Activated CD4-positive, alpha-beta T cell treated with anti-CD3 and anti-CD28 coated beads, Interleukin-2, amount 10 ng/mL, durations not matched to agents 7 days and 5 days (primary cell): Measurements from ENCODE around the gene KCNAB3. TPM values are rescaled to one million over a fixed set of nuclear protein-coding genes. Genes with fewer than 3 reads are reported as not detected.
A peak's percentile ranks its signal among the peaks of the same experiment; 100 is the strongest.

ENCODE experiments used
- CTCF ChIA-PET: fragments of 350-600 bp; sonication (Branson Sonifier 250); formaldehyde crosslinking; loops from one replicate; lab custom pipeline; 2021; ENCODE audit warnings: antibody characterized with exemption; lab: Charles Lee
- POLR2A ChIA-PET: fragments of 350-600 bp; sonication (Branson Sonifier 250); formaldehyde crosslinking; loops from one replicate; lab custom pipeline; 2021; ENCODE audit warnings: antibody characterized with exemption; lab: Charles Lee
- DNase-seq: peaks from one replicate; pipeline ENCODE4 v3.0.0-alpha.2; 2020
- H3K27ac Mint-ChIP-seq: one replicate; pipeline ENCODE4 v1.8.0; 2021; ENCODE audit warnings: mild to moderate bottlenecking, moderate library complexity, mixed read lengths
- H3K27me3 Mint-ChIP-seq: one replicate; pipeline ENCODE4 v1.8.0; 2021; ENCODE audit warnings: mixed read lengths
- H3K36me3 Mint-ChIP-seq: one replicate; pipeline ENCODE4 v1.8.0; 2021; ENCODE audit warnings: low read depth, mixed read lengths
- H3K4me1 Mint-ChIP-seq: one replicate; pipeline ENCODE4 v1.8.0; 2021; ENCODE audit warnings: mixed read lengths
- H3K4me3 Mint-ChIP-seq: one replicate; pipeline ENCODE4 v1.8.0; 2021; ENCODE audit warnings: mild to moderate bottlenecking, moderate library complexity, mixed read lengths
- H3K9me3 Mint-ChIP-seq: one replicate; pipeline ENCODE4 v1.8.0; 2021; ENCODE audit warnings: mixed read lengths
- total RNA-seq, 2 experiments: library from RNA; stranded (reverse); gene quantifications; one replicate each; pipeline ENCODE4 v1.2.3, GENCODE V29; 2021

The KCNAB3 gene
- total RNA-seq, 2 experiments from 2014 or later = 11.8 to 12.4 TPM

GRCh38 chr17:7889166-7889955, 40.3 kb downstream of the KCNAB3 start:
- no peaks in the 10 kb centered on the region for H3K9me3 Mint-ChIP-seq
- H3K4me3 Mint-ChIP-seq = no peak overlapping the region
- peak; percentile 27 for DNase-seq
- H3K27ac Mint-ChIP-seq = no peak overlapping the region
- peaks cover 41% of the 10 kb centered on the region for H3K36me3 Mint-ChIP-seq
- no peaks in the 10 kb centered on the region for H3K27me3 Mint-ChIP-seq
- CTCF ChIA-PET = no interaction called here
- POLR2A ChIA-PET = no interaction called here
- H3K4me1 Mint-ChIP-seq = peaks cover 16% of the 10 kb centered on the region

DNA sequence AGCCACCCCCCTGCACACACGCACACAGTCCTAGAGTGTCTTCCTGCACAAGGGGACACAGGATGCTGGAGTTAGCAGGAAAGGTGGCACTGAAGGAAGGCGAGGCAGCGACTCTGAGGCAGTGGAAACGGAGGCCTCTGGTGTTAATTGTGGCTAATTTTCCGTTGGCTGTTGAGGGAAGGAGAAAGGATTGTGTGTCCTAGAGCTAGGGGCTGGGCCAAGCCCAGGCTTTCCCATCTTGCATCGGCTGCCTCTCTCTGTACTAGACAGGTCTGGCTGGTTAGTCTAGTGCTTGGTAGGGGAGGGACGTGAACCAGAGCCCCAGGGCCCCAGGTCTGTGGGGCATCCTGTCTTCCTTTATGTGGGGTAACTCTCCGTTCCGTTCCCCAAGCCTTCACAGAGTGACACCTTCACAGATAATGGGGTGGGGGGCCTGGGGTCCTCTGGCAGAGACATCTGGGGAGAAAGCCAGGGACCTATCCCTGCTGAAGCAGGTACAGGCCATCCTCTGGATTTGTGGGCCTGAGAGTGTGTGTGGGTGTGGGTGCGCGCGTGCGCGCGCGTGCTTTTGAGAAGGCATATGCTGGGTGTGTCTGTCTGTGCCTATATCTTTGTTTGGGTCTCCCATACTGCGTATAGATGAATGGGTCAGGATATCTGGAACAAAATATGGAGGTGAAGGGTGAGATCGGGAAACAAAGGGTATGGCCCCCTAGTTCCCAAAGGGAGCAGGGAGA, 41.3 kb downstream of the KCNAB3 start, which contains the start of gene CHD3:
TSS of gene CHD3 (plus strand) at position 606 of the 737 bp plus-strand sequence. CDS start 212 bp downstream, outside the sequence.
- DNase-seq = peak; percentile 46
- CTCF ChIA-PET = interaction anchor here (1.2 kb wide), 1 partner anchor 54 kb away, joined by 3 read pairs; no protein-coding TSS in a partner anchor
- Mint-ChIP-seq H3K4me3 (no peak within 1 kb of the TSS), H3K36me3 (peaks cover 32% of the 10 kb centered on the region), H3K27me3 (no peaks in the 10 kb centered on the region), H3K4me1 (peaks cover 14% of the 10 kb centered on the region), H3K27ac (no peak within 1 kb of the TSS), H3K9me3 (no peaks in the 10 kb centered on the region)
- POLR2A ChIA-PET = no interaction called here

DNA sequence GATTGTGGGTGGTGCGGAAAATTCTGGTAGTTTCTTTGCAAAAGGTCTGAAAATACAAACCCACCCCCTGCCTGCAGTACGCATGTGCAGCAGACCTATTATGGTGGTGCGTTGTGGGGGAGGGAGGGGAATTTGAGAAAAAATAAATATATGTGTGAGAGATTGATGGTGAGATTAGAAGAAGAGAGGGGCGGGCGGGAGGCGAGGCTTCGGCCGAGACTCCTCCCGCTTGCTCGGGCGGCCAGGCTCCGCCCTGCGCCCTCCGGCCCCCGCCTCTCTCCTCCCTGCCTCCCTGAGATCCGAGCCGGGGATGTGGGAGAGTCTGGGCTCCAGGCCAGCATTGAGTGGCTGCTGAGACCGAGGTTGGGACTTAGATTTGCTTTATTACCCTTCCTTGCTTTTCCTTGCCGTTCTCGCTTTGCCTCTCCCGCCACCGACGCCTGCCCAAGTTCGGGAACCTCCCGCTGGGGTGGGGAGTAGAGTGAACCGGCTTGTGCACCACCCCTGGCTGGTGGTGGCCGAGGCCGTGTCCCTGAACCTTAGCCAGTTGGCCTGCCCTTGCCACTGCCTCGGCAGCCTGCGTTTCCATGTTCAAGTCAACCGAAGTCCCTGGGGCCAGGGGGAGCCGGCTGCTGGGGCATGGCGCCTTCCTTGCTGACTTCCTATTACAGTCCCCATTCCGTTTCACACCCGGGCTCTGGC, 42.0 kb downstream of the KCNAB3 start:
- CTCF ChIA-PET = interaction anchor here (1.2 kb wide), 1 partner anchor 53 kb away, joined by 3 read pairs; no protein-coding TSS in a partner anchor

GRCh38 chr17:7887038-7887481, 42.6 kb downstream of the KCNAB3 start:
- ChIA-PET CTCF (no interaction called here), POLR2A (no interaction called here)
- Mint-ChIP-seq H3K27me3 (no peaks in the 10 kb centered on the region), H3K4me1 (peaks cover 13% of the 10 kb centered on the region), H3K4me3 (no peak overlapping the region), H3K36me3 (peaks cover 27% of the 10 kb centered on the region), H3K9me3 (no peaks in the 10 kb centered on the region), H3K27ac (no peak overlapping the region)
- DNase-seq = no peak

More for the DNA sequence above, 42.0 kb downstream of the KCNAB3 start:
- no peaks in the 10 kb centered on the region for H3K27me3 Mint-ChIP-seq
- no peak overlapping the region for H3K4me3 Mint-ChIP-seq
- DNase-seq = peak; percentile 93
- POLR2A ChIA-PET = no interaction called here
- H3K27ac Mint-ChIP-seq = no peak overlapping the region
- peaks cover 13% of the 10 kb centered on the region for H3K4me1 Mint-ChIP-seq
- peaks cover 28% of the 10 kb centered on the region for H3K36me3 Mint-ChIP-seq
- no peaks in the 10 kb centered on the region for H3K9me3 Mint-ChIP-seq

GRCh38 chr17:7886227-7887037, 43.2 kb downstream of the KCNAB3 start:
- H3K4me3 Mint-ChIP-seq = no peak overlapping the region
- no peaks in the 10 kb centered on the region for H3K27me3 Mint-ChIP-seq
- H3K36me3 Mint-ChIP-seq = peaks cover 22% of the 10 kb centered on the region
- no peaks in the 10 kb centered on the region for H3K9me3 Mint-ChIP-seq
- DNase-seq = peak; percentile 65
- ChIA-PET CTCF (interaction anchor here (0.9 kb wide), 1 partner anchor 26 kb away, joined by 4 read pairs; no protein-coding TSS in a partner anchor), POLR2A (interaction anchor here (0.6 kb wide), 1 partner anchor 87 kb away, joined by 3 read pairs; no protein-coding TSS in a partner anchor)
- H3K27ac Mint-ChIP-seq = no peak overlapping the region
- peaks cover 13% of the 10 kb centered on the region for H3K4me1 Mint-ChIP-seq

- ChIA-PET CTCF (interaction anchor here (0.9 kb wide), 1 partner anchor 25 kb away, joined by 4 read pairs; no protein-coding TSS in a partner anchor), POLR2A (interaction anchor here (0.6 kb wide), 2 partner anchors 88 to 401 kb away, joined by 3 read pairs; no protein-coding TSS in a partner anchor)
- no peaks in the 10 kb centered on the region for H3K9me3 Mint-ChIP-seq
- peak overlapping the region; percentile 72 for H3K27ac Mint-ChIP-seq
- DNase-seq = peak; percentile 41
- no peaks in the 10 kb centered on the region for H3K27me3 Mint-ChIP-seq
- H3K4me1 Mint-ChIP-seq = peaks cover 12% of the 10 kb centered on the region
- H3K4me3 Mint-ChIP-seq = peak overlapping the region; percentile 62
- peaks cover 14% of the 10 kb centered on the region for H3K36me3 Mint-ChIP-seq
Observed at GRCh38 chr17:7885367-7886226, 44.1 kb downstream of the KCNAB3 start.

GRCh38 chr17:7884581-7885366, 44.9 kb downstream of the KCNAB3 start:
- POLR2A ChIA-PET = interaction anchor here (0.6 kb wide), 1 partner anchor 402 kb away, joined by 3 read pairs; no protein-coding TSS in a partner anchor
- peak; percentile 36 for DNase-seq
- H3K36me3 Mint-ChIP-seq = peaks cover 6% of the 10 kb centered on the region
- no peaks in the 10 kb centered on the region for H3K27me3 Mint-ChIP-seq
- no peaks in the 10 kb centered on the region for H3K9me3 Mint-ChIP-seq
- H3K4me1 Mint-ChIP-seq = peaks cover 6% of the 10 kb centered on the region
- H3K27ac Mint-ChIP-seq = peak overlapping the region; percentile 83
- H3K4me3 Mint-ChIP-seq = peak overlapping the region; percentile 71
- CTCF ChIA-PET = no interaction called here

DNA sequence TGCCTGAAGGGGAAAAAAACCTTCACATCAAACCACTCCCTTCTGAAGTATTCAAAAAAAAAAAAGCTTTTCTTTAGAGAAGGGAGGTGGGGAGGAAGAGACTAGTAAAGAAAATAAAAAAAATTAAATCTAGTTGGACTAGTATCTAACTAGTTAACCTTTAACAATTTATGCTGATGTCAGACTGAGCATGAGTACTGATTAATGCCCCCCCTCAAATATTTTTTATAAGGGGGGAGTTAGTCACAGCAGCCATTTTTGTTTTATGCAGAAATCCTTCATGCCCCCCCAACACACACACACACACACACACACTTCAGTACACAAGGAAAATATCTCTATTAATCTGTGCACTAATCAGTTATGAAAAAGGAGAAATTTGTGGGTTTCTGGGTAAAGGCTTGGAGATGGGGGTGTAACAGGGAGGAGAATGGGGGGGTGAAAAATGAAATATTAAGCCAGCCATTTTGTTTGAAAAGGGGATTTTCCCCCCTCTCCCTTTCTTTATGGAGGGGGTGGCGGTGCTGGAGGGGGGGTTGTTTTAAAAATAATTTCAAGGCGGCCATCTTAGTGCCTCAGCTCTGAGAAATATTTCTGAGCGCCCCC, 45.8 kb downstream of the KCNAB3 start:
- ChIA-PET CTCF (interaction anchor here (0.6 to 1.6 kb wide), 5 partner anchors 12 to 758 kb away, joined by 3 to 5 read pairs (median 3); partner anchors contain the start of gene PFAS), POLR2A (no interaction called here)
- DNase-seq = peak; percentile 35
- Mint-ChIP-seq H3K27ac (peak overlapping the region; percentile 85), H3K9me3 (no peaks in the 10 kb centered on the region), H3K36me3 (peaks cover 3% of the 10 kb centered on the region), H3K27me3 (no peaks in the 10 kb centered on the region), H3K4me3 (peak overlapping the region; percentile 71), H3K4me1 (peaks cover 6% of the 10 kb centered on the region)

GRCh38 chr17:7882629-7883028, 47.0 kb downstream of the KCNAB3 start:
- ChIA-PET CTCF (interaction anchor here (1.2 to 1.6 kb wide), 2 partner anchors 11 to 107 kb away, joined by 4 to 5 read pairs; no protein-coding TSS in a partner anchor), POLR2A (no interaction called here)
- Mint-ChIP-seq H3K27ac (no peak overlapping the region), H3K4me3 (no peak overlapping the region), H3K27me3 (no peaks in the 10 kb centered on the region), H3K4me1 (peaks cover 6% of the 10 kb centered on the region), H3K9me3 (no peaks in the 10 kb centered on the region), H3K36me3 (peaks cover 3% of the 10 kb centered on the region)
- no peak for DNase-seq

GRCh38 chr17:7882068-7882467, 47.6 kb downstream of the KCNAB3 start:
- POLR2A ChIA-PET = no interaction called here
- peaks cover 7% of the 10 kb centered on the region for H3K4me1 Mint-ChIP-seq
- no peaks in the 10 kb centered on the region for H3K9me3 Mint-ChIP-seq
- H3K27ac Mint-ChIP-seq = no peak overlapping the region
- H3K36me3 Mint-ChIP-seq = peaks cover 3% of the 10 kb centered on the region
- CTCF ChIA-PET = no interaction called here
- no peak overlapping the region for H3K4me3 Mint-ChIP-seq
- no peak for DNase-seq
- H3K27me3 Mint-ChIP-seq = no peaks in the 10 kb centered on the region
